Liver (tissue), 3 donors: ENCODE results near the gene GDPD5.

Experiments used
- ATF3 ChIP-seq: IDR thresholded peaks from 2 replicates; pipeline ENCODE4 v1.6.1; 2016; ENCODE audit warnings: antibody characterized with exemption
- GABPA ChIP-seq, 2 donors: IDR thresholded peaks in 1 of 2; conservative IDR thresholded peaks in 1 of 2; 2 replicates each; pipeline ENCODE4 v1.6.1; 2016; ENCODE audit warnings: antibody characterized with exemption in 2 of 2, mild to moderate bottlenecking in 1 of 2, moderate library complexity in 1 of 2
- JUND ChIP-seq, 2 donors: IDR thresholded peaks; 2 replicates each; pipeline ENCODE4 v1.6.1; 2016; ENCODE audit warnings: antibody characterized with exemption in 2 of 2
- MAX ChIP-seq: IDR thresholded peaks from 2 replicates; pipeline ENCODE4 v1.6.1; 2016; ENCODE audit warnings: antibody characterized with exemption
- REST ChIP-seq: IDR thresholded peaks from 2 replicates; pipeline ENCODE4 v1.6.1; 2016; ENCODE audit warnings: antibody characterized with exemption, mild to moderate bottlenecking
- TAF1 ChIP-seq: conservative IDR thresholded peaks from 2 replicates; pipeline ENCODE4 v1.6.1; 2016; ENCODE audit warnings: antibody characterized with exemption, mild to moderate bottlenecking
- TF ChIP-seq, protein P1 (sequence below): fragments of 150-350 bp; IDR thresholded peaks from 2 replicates; pipeline ENCODE4 v1.5.1; 2017; ENCODE audit warnings: improper control_type of control experiment, low read depth, low read length; ENCODE audit not compliant: missing input control
- donor health status: healthy.
- donor health status: healthy.

- TF ChIP-seq REST (no peak), JUND (IDR thresholded peaks at IDR 0.05) (no peak), GABPA (IDR thresholded peaks at IDR 0.05 in 1 of 2, conservative IDR thresholded peaks at IDR 0.05 in 1 of 2) (no peak), ATF3 (no peak), TAF1 (no peak), MAX (no peak)
- TF ChIP-seq, protein P1, sequence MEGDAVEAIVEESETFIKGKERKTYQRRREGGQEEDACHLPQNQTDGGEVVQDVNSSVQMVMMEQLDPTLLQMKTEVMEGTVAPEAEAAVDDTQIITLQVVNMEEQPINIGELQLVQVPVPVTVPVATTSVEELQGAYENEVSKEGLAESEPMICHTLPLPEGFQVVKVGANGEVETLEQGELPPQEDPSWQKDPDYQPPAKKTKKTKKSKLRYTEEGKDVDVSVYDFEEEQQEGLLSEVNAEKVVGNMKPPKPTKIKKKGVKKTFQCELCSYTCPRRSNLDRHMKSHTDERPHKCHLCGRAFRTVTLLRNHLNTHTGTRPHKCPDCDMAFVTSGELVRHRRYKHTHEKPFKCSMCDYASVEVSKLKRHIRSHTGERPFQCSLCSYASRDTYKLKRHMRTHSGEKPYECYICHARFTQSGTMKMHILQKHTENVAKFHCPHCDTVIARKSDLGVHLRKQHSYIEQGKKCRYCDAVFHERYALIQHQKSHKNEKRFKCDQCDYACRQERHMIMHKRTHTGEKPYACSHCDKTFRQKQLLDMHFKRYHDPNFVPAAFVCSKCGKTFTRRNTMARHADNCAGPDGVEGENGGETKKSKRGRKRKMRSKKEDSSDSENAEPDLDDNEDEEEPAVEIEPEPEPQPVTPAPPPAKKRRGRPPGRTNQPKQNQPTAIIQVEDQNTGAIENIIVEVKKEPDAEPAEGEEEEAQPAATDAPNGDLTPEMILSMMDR, result no peak
Observed at GRCh38 chr11:75566763-75567279, 41.1 kb upstream of the GDPD5 start.
